Mammary epithelial cell (primary cell): ENCODE results near the gene GRM5.

Source experiments
- CTCF ChIP-seq, 2 donors: IDR thresholded peaks in 1 of 2; conservative IDR thresholded peaks in 1 of 2; 2 replicates each; pipeline ENCODE4 v1.5.1; 2011 to 2012; ENCODE audit warnings: inconsistent platforms in 2 of 2, low read length in 2 of 2, mild to moderate bottlenecking in 2 of 2, control low read depth in 1 of 2, low read depth in 1 of 2; ENCODE audit not compliant: insufficient read depth in 1 of 2; ENCODE audit errors: extremely low read depth in 1 of 2
- EZH2 ChIP-seq: IDR thresholded peaks from 2 replicates; pipeline ENCODE4 v1.6.1; 2012; ENCODE audit warnings: low read length, inconsistent platforms, borderline replicate concordance

GRCh38 chr11:88576741-88577140 lies 489.0 kb downstream of the GRM5 start:
- TF ChIP-seq CTCF (conservative IDR thresholded peaks at IDR 0.05 in 1 of 2, IDR thresholded peaks at IDR 0.05 in 1 of 2; ENCODE audit: extremely low read depth in 1 of 2, insufficient read depth in 1 of 2, low read depth in 1 of 2, low read length in 2 of 2) (no peak), EZH2 (no peak)
